HEK293T (cell line): ENCODE results near the gene ACOT9.

Experiments used
- CTCF ChIA-PET: fragments of 350-600 bp; formaldehyde crosslinking; extraction: SDS; loops from one replicate; lab custom pipeline; 2021; ENCODE audit warnings: antibody characterized with exemption, inconsistent platforms; lab: Yijun Ruan, JAX
- POLR2A ChIA-PET: fragments of 350-600 bp; formaldehyde crosslinking; extraction: SDS; loops from one replicate; lab custom pipeline; 2020; ENCODE audit warnings: antibody characterized with exemption, inconsistent platforms; lab: Yijun Ruan, JAX
- DNase-seq: peaks from one replicate; pipeline ENCODE4 v3.0.0; 2012; ENCODE audit warnings: mixed read lengths; ENCODE audit errors: extremely low spot score
- ARNT ChIP-seq: fragments of 450-650 bp; IDR thresholded peaks from 2 replicates; pipeline ENCODE4 v1.6.1; 2017; ENCODE audit warnings: mild to moderate bottlenecking
- BHLHE40 ChIP-seq: fragments of 450-650 bp; IDR thresholded peaks from 2 replicates; pipeline ENCODE4 v1.6.1; 2016; ENCODE audit warnings: mild to moderate bottlenecking, moderate library complexity, borderline replicate concordance
- CTBP1 ChIP-seq: fragments of 450-650 bp; IDR thresholded peaks from 2 replicates; pipeline ENCODE4 v1.6.1; 2016; ENCODE audit warnings: borderline replicate concordance
- ELF4 ChIP-seq: fragments of 450-650 bp; IDR thresholded peaks from 2 replicates; pipeline ENCODE4 v1.6.1; 2017; ENCODE audit warnings: antibody characterized with exemption
- FOXA1 ChIP-seq: fragments of 450-650 bp; IDR thresholded peaks from 2 replicates; pipeline ENCODE4 v1.6.1; 2016; ENCODE audit warnings: mild to moderate bottlenecking
- FOXK2 ChIP-seq: fragments of 450-650 bp; IDR thresholded peaks from 2 replicates; pipeline ENCODE4 v1.6.1; 2016; ENCODE audit warnings: mild to moderate bottlenecking
- FOXM1 ChIP-seq: fragments of 450-650 bp; IDR thresholded peaks from 2 replicates; pipeline ENCODE4 v1.6.1; 2017; ENCODE audit warnings: mild to moderate bottlenecking, borderline replicate concordance
- HDGF ChIP-seq: fragments of 450-650 bp; IDR thresholded peaks from 2 replicates; pipeline ENCODE4 v1.6.1; 2017; ENCODE audit warnings: antibody characterized with exemption, borderline replicate concordance
- L3MBTL2 ChIP-seq: fragments of 450-650 bp; conservative IDR thresholded peaks from 2 replicates; pipeline ENCODE4 v1.6.1; 2016; ENCODE audit warnings: mild to moderate bottlenecking
- LEF1 ChIP-seq: fragments of 450-650 bp; IDR thresholded peaks from 2 replicates; pipeline ENCODE4 v1.6.1; 2017; ENCODE audit warnings: mild to moderate bottlenecking, borderline replicate concordance
- NFRKB ChIP-seq: fragments of 450-650 bp; IDR thresholded peaks from 2 replicates; pipeline ENCODE4 v1.6.1; 2016; ENCODE audit warnings: mild to moderate bottlenecking, moderate library complexity
- SP1 ChIP-seq: fragments of 450-650 bp; IDR thresholded peaks from 2 replicates; pipeline ENCODE4 v1.6.1; 2017
- SUZ12 ChIP-seq: fragments of 450-650 bp; IDR thresholded peaks from 2 replicates; pipeline ENCODE4 v1.6.1; 2016; ENCODE audit warnings: mild to moderate bottlenecking
- TARDBP ChIP-seq: fragments of 450-650 bp; IDR thresholded peaks from 2 replicates; pipeline ENCODE4 v1.6.1; 2016
- ZNF384 ChIP-seq: fragments of 450-650 bp; IDR thresholded peaks from 2 replicates; pipeline ENCODE4 v1.6.1; 2016
- TF ChIP-seq, protein P1 (sequence below): fragments of 450-650 bp; IDR thresholded peaks from 2 replicates; pipeline ENCODE4 v1.6.1; 2016

ACOT9 gene

DNA sequence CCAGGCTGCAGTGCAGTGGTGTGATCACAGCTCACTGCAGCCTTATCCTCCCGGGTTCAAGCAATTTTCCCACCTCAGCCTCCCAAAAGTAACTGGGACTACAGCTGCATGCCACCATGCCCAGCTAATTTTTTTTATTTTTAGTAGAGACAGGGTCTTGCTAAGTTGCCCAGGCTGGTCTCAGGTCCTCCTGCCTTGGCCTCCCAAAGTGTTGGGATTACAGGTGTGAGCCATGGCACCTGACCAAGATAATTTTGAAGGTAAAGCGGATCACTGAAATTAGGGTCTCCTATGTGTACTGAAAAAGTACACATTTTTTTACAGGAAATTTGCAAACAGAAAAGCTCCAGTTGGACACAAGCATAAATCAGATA, 44.7 kb upstream of the ACOT9 start:
- no peak for DNase-seq
- ChIA-PET CTCF (no interaction called here), POLR2A (interaction anchor here (1.1 kb wide), 1 partner anchor 21 kb away, joined by 3 read pairs; no protein-coding TSS in a partner anchor)
- TF ChIP-seq L3MBTL2 (no peak), FOXM1 (no peak), ZNF384 (no peak), ARNT (no peak), FOXA1 (no peak), TARDBP (no peak), HDGF (no peak), ELF4 (no peak), SP1 (no peak), SUZ12 (no peak)
- TF ChIP-seq, protein P1, sequence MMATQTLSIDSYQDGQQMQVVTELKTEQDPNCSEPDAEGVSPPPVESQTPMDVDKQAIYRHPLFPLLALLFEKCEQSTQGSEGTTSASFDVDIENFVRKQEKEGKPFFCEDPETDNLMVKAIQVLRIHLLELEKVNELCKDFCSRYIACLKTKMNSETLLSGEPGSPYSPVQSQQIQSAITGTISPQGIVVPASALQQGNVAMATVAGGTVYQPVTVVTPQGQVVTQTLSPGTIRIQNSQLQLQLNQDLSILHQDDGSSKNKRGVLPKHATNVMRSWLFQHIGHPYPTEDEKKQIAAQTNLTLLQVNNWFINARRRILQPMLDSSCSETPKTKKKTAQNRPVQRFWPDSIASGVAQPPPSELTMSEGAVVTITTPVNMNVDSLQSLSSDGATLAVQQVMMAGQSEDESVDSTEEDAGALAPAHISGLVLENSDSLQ = no peak

GRCh38 chrX:23786268-23786815, 43.3 kb upstream of the ACOT9 start:
- DNase-seq = no peak
- TF ChIP-seq TARDBP (no peak), BHLHE40 (no peak), ZNF384 (no peak), LEF1 (no peak), FOXM1 (no peak), ELF4 (no peak), NFRKB (no peak), HDGF (no peak), SP1 (no peak), ARNT (no peak), CTBP1 (no peak), L3MBTL2 (no peak), SUZ12 (no peak), FOXK2 (no peak), FOXA1 (no peak)
- TF ChIP-seq, protein P1 = no peak
- CTCF ChIA-PET = interaction anchor here (0.6 kb wide), 1 partner anchor 116 kb away, joined by 5 read pairs; no protein-coding TSS in a partner anchor
- POLR2A ChIA-PET = no interaction called here

GRCh38 chrX:23785580-23785979, 42.5 kb upstream of the ACOT9 start:
- no peak for TF ChIP-seq BHLHE40
- TF ChIP-seq FOXK2 = no peak
- TF ChIP-seq SUZ12 = no peak
- TF ChIP-seq, protein P1 = no peak
- no peak for TF ChIP-seq CTBP1
- TF ChIP-seq FOXM1 = no peak
- no peak for TF ChIP-seq TARDBP
- TF ChIP-seq LEF1 = no peak
- no peak for TF ChIP-seq ARNT
- no peak for TF ChIP-seq FOXA1
- TF ChIP-seq ZNF384 = no peak
- no peak for TF ChIP-seq L3MBTL2
- no peak for TF ChIP-seq ELF4
- TF ChIP-seq SP1 = no peak
- TF ChIP-seq NFRKB = no peak
- no peak for TF ChIP-seq HDGF
- CTCF ChIA-PET = no interaction called here
- POLR2A ChIA-PET = interaction anchor here (3.8 kb wide), 1 partner anchor 117 kb away, joined by 54 read pairs; no protein-coding TSS in a partner anchor
- no peak for DNase-seq

DNA sequence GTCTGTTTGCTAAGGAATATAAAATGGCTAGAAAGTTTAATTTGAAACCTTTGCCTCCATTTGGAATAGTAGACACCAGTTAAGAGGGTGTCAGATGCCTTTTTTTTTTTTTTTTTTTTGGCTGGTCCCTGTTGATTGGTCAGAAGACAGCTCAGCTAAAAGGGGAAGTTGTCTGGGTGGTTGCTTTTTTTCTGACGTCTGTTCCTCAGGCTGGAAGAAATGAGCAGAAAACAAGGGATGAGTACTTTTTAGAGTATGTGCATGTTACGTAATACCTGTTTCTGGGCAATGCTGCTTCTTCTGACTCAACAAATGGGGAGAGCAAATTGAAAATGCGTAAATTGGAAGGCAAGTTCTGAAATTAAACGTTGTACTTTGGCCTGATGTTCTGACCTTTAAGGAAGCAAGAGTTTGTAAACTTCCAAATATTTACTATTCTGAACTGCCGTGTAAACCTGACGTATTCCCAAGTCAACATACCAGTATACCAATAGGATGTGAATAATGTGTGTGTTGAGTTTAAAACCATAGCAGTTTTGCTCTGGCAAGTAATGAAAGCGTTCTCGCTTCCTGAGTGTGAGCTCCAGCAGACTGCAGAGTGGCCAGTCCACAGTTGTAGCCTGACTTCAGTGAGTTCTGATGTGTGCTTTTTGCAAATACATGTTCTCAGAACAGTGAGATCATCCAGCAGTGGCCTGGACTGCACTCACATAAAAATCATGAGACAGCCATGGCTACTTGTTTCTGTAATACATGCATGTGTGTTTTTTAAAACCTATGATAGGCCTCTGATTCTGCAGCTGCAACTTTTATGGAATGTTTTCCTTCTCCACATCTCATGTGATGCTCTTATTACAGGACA, 41.6 kb upstream of the ACOT9 start:
- ChIA-PET CTCF (interaction anchor here (0.6 to 2.3 kb wide), 2 partner anchors 117 to 968 kb away, joined by 8 to 26 read pairs; no protein-coding TSS in a partner anchor), POLR2A (interaction anchor here (0.6 to 3.8 kb wide), 4 partner anchors 9 to 117 kb away, joined by 4 to 54 read pairs (median 16); no protein-coding TSS in a partner anchor)
- TF ChIP-seq NFRKB (no peak), ZNF384 (peak; percentile 86), SP1 (no peak), L3MBTL2 (no peak), ELF4 (no peak), CTBP1 (no peak)
- TF ChIP-seq, protein P1 = no peak
- DNase-seq = no peak
